Neuronal stem cell (in vitro differentiated cells): ENCODE measurements around the gene OLFML2A.
A peak's percentile ranks its signal among the peaks of the same experiment; 100 is the strongest.

Experiments used
- DNase-seq: peaks from one replicate; pipeline ENCODE4 v3.0.0-alpha.2; 2013; ENCODE audit warnings: low spot score
- H2AFZ ChIP-seq: one replicate; pipeline ENCODE4 v1.6.1; 2013; ENCODE audit warnings: mild to moderate bottlenecking, low read length, inconsistent platforms
- H2AK5ac ChIP-seq: 2 replicates; pipeline ENCODE4 v1.6.1; 2013; ENCODE audit warnings: low read depth, mild to moderate bottlenecking, inconsistent platforms, low read length, moderate library complexity, mixed read lengths
- H2BK120ac ChIP-seq: 2 replicates; pipeline ENCODE4 v1.6.1; 2013; ENCODE audit warnings: low read depth, mild to moderate bottlenecking, inconsistent platforms, low read length, moderate library complexity, mixed read lengths
- H2BK12ac ChIP-seq: one replicate; pipeline ENCODE4 v1.6.1; 2013; ENCODE audit warnings: low read length, inconsistent platforms
- H2BK15ac ChIP-seq: 2 replicates; pipeline ENCODE4 v1.6.1; 2013; ENCODE audit warnings: mild to moderate bottlenecking, low read length, inconsistent platforms, mixed read lengths
- H2BK5ac ChIP-seq: one replicate; pipeline ENCODE4 v1.6.1; 2013; ENCODE audit warnings: inconsistent platforms, mild to moderate bottlenecking, low read length, moderate library complexity
- H3K14ac ChIP-seq: one replicate; pipeline ENCODE4 v1.6.1; 2013; ENCODE audit warnings: low read length, inconsistent platforms
- H3K18ac ChIP-seq: 2 replicates; pipeline ENCODE4 v1.6.1; 2013; ENCODE audit warnings: low read length, inconsistent platforms
- H3K23ac ChIP-seq: 2 replicates; pipeline ENCODE4 v1.6.1; 2013; ENCODE audit warnings: low read depth, mild to moderate bottlenecking, mixed read lengths, low read length, inconsistent platforms; ENCODE audit not compliant: poor library complexity
- H3K27ac ChIP-seq: replicated peaks from 3 replicates; pipeline ENCODE4 v1.5.1; 2013; ENCODE audit warnings: low read length, inconsistent platforms
- H3K27me3 ChIP-seq, 3 experiments: 2 replicates each; pipeline ENCODE4 v1.6.1; 2013; ENCODE audit warnings: low read length in 3 of 3, mild to moderate bottlenecking in 2 of 3, inconsistent platforms in 1 of 3, low read depth in 1 of 3, mixed read lengths in 1 of 3, moderate library complexity in 1 of 3; ENCODE audit not compliant: control insufficient read depth in 3 of 3, insufficient read depth in 3 of 3
- H3K36me3 ChIP-seq, 2 donors: replicated peaks in 1 of 2; 2 replicates each; pipeline ENCODE4 v1.6.1; 2013; ENCODE audit warnings: low read length in 2 of 2; ENCODE audit not compliant: control insufficient read depth in 2 of 2, insufficient read depth in 2 of 2
- H3K4ac ChIP-seq: 2 replicates; pipeline ENCODE4 v1.6.1; 2013; ENCODE audit warnings: inconsistent platforms, mild to moderate bottlenecking, low read length, moderate library complexity
- H3K4me1 ChIP-seq, 2 donors: 1 replicate in 1 of 2; 2 replicates in 1 of 2; pipeline ENCODE4 v1.6.1; 2013; ENCODE audit warnings: low read length in 2 of 2, low read depth in 1 of 2; ENCODE audit not compliant: control insufficient read depth in 2 of 2, insufficient read depth in 1 of 2
- H3K4me2 ChIP-seq: one replicate; pipeline ENCODE4 v1.6.1; 2013; ENCODE audit warnings: mild to moderate bottlenecking, low read length, inconsistent platforms; ENCODE audit not compliant: insufficient read depth, poor library complexity, severe bottlenecking
- H3K4me3 ChIP-seq, 2 donors: 2 replicates each; pipeline ENCODE4 v1.5.1; 2013; ENCODE audit warnings: low read length in 2 of 2, mild to moderate bottlenecking in 2 of 2, inconsistent platforms in 1 of 2, moderate library complexity in 1 of 2
- H3K79me1 ChIP-seq: one replicate; pipeline ENCODE4 v1.6.1; 2013; ENCODE audit warnings: low read depth, mild to moderate bottlenecking, inconsistent platforms, low read length, moderate library complexity
- H3K9ac ChIP-seq: one replicate; pipeline ENCODE4 v1.6.1; 2013; ENCODE audit warnings: mild to moderate bottlenecking, low read depth, low read length, inconsistent platforms; ENCODE audit not compliant: poor library complexity
- H3K9me3 ChIP-seq, 2 donors: replicated peaks in 1 of 2; 2 replicates each; pipeline versions ENCODE3 to v1.6.1; 2013; ENCODE audit warnings: low read length in 2 of 2, mild to moderate bottlenecking in 2 of 2, inconsistent platforms in 1 of 2, low read depth in 1 of 2, mixed read lengths in 1 of 2, moderate library complexity in 1 of 2; ENCODE audit not compliant: control insufficient read depth in 2 of 2, insufficient read depth in 1 of 2
- H4K8ac ChIP-seq: one replicate; pipeline ENCODE4 v1.6.1; 2013; ENCODE audit warnings: low read depth, mild to moderate bottlenecking, inconsistent platforms, low read length, moderate library complexity
- H4K91ac ChIP-seq: one replicate; pipeline ENCODE4 v1.6.1; 2013; ENCODE audit warnings: low read length, low read depth, mild to moderate bottlenecking, inconsistent platforms; ENCODE audit not compliant: poor library complexity
- WGBS, 2 donors: extraction: QIAGEN DNeasy Blood & Tissue Kit; methylation state at CpG; one replicate each; pipeline ENCODE4 v1.1.7; 2013; ENCODE audit warnings: missing lambda C conversion rate in 2 of 2, mixed read lengths in 1 of 2; ENCODE audit not compliant: insufficient read length in 2 of 2, insufficient replicate concordance in 1 of 2; ENCODE audit errors: extremely low coverage in 2 of 2; 5-methylcytosine and 5-hydroxymethylcytosine counted together

OLFML2A gene

GRCh38 chr9:124803911-124804310 is 27.0 kb downstream of the OLFML2A start:
- H2BK15ac ChIP-seq, result no peak overlapping the region
- DNase-seq, result no peak
- H3K14ac ChIP-seq, result no peak overlapping the region
- no CpG with 5 or more reads among the region's 8 CpGs for WGBS, 2 donors
- H3K23ac ChIP-seq, result peak overlapping the region; percentile 29
- no peak overlapping the region for H3K4ac ChIP-seq
- H4K91ac ChIP-seq, result no peak overlapping the region
- H2BK120ac ChIP-seq, result no peak overlapping the region
- peaks cover 0 to 35% (median 0%) of the 10 kb centered on the region in 3 experiments for H3K27me3 ChIP-seq
- H3K9ac ChIP-seq, result no peak overlapping the region
- no peaks in the 10 kb centered on the region for H3K36me3 ChIP-seq
- H3K9me3 ChIP-seq, result no peaks in the 10 kb centered on the region
- H3K4me2 ChIP-seq, result no peak overlapping the region
- no peaks in the 10 kb centered on the region for H3K79me1 ChIP-seq
- H2BK5ac ChIP-seq, result no peak overlapping the region
- no peak overlapping the region for H2AFZ ChIP-seq
- H4K8ac ChIP-seq, result no peak overlapping the region
- H3K18ac ChIP-seq, result no peak overlapping the region
- no peak overlapping the region for H2AK5ac ChIP-seq
- no peak overlapping the region for H2BK12ac ChIP-seq
- H3K27ac ChIP-seq, result no peak overlapping the region
- no peaks in the 10 kb centered on the region for H3K4me1 ChIP-seq
- H3K4me3 ChIP-seq, result no peak overlapping the region

- Histone ChIP-seq H2BK5ac (no peak overlapping the region), H3K4me3 (no peak overlapping the region), H3K23ac (no peak overlapping the region), H3K4me1 (peaks cover 0 to under 1% of the 10 kb centered on the region in 2 donors), H3K9ac (no peak overlapping the region), H3K4me2 (no peak overlapping the region), H2BK12ac (no peak overlapping the region), H3K14ac (no peak overlapping the region), H3K27me3 (peaks cover 0 to 24% (median 0%) of the 10 kb centered on the region in 3 experiments), H3K4ac (no peak overlapping the region), H2AFZ (no peak overlapping the region), H3K36me3 (no peaks in the 10 kb centered on the region), H2BK120ac (no peak overlapping the region), H3K27ac (no peak overlapping the region), H4K8ac (no peak overlapping the region), H4K91ac (no peak overlapping the region), H3K9me3 (peaks cover 0 to 4% of the 10 kb centered on the region in 2 donors), H2BK15ac (no peak overlapping the region), H3K18ac (no peak overlapping the region), H2AK5ac (no peak overlapping the region), H3K79me1 (no peaks in the 10 kb centered on the region)
- no CpG with 5 or more reads among the region's 4 CpGs for WGBS, 2 donors
- no peak for DNase-seq
Observed at GRCh38 chr9:124805186-124805585, 28.3 kb downstream of the OLFML2A start.

- H2BK120ac ChIP-seq, result no peak overlapping the region
- H3K9ac ChIP-seq, result no peak overlapping the region
- no peak overlapping the region for H2AFZ ChIP-seq
- H2BK5ac ChIP-seq, result peak overlapping the region; percentile 2
- H3K4ac ChIP-seq, result no peak overlapping the region
- H3K9me3 ChIP-seq, result peaks cover 0 to 5% of the 10 kb centered on the region in 2 donors
- no peaks in the 10 kb centered on the region for H3K27me3 ChIP-seq
- no peak for DNase-seq
- H2BK15ac ChIP-seq, result no peak overlapping the region
- no peaks in the 10 kb centered on the region for H3K79me1 ChIP-seq
- no peak overlapping the region for H3K4me3 ChIP-seq
- H3K36me3 ChIP-seq, result no peaks in the 10 kb centered on the region
- H2AK5ac ChIP-seq, result no peak overlapping the region
- peak overlapping the region; percentile 27 for H3K18ac ChIP-seq
- H3K4me1 ChIP-seq, result peaks cover 21 to 24% of the 10 kb centered on the region in 2 donors
- no peak overlapping the region for H3K27ac ChIP-seq
- no peak overlapping the region for H2BK12ac ChIP-seq
- no peak overlapping the region for H3K14ac ChIP-seq
- H3K23ac ChIP-seq, result no peak overlapping the region
- no peak overlapping the region for H3K4me2 ChIP-seq
- no peak overlapping the region for H4K91ac ChIP-seq
- no peak overlapping the region for H4K8ac ChIP-seq
- no CpG with 5 or more reads among the region's 12 CpGs for WGBS, 2 donors
Observed at GRCh38 chr9:124808246-124808956, 31.5 kb downstream of the OLFML2A start.

- Histone ChIP-seq H2AFZ (no peak overlapping the region), H3K27ac (no peak overlapping the region), H3K9ac (no peak overlapping the region), H3K9me3 (peaks cover 0 to 5% of the 10 kb centered on the region in 2 donors), H3K4me3 (no peak overlapping the region), H3K4ac (no peak overlapping the region), H2BK120ac (no peak overlapping the region), H3K27me3 (no peaks in the 10 kb centered on the region), H3K14ac (no peak overlapping the region), H3K4me1 (peaks cover 21 to 28% of the 10 kb centered on the region in 2 donors), H4K91ac (no peak overlapping the region), H3K18ac (no peak overlapping the region), H2BK5ac (no peak overlapping the region), H3K79me1 (no peaks in the 10 kb centered on the region), H3K4me2 (no peak overlapping the region), H2BK12ac (no peak overlapping the region), H3K23ac (no peak overlapping the region), H3K36me3 (no peaks in the 10 kb centered on the region), H2AK5ac (no peak overlapping the region), H2BK15ac (no peak overlapping the region), H4K8ac (no peak overlapping the region)
- DNase-seq, result no peak
- WGBS, 2 donors, result no CpG with 5 or more reads among the region's 6 CpGs
Observed at GRCh38 chr9:124809211-124809610, 32.3 kb downstream of the OLFML2A start.
